GM18511 (cell line): Measurements from ENCODE around the gene EBLN1.

Experiments
- ATAC-seq: cut with Tn5 transposase; IDR thresholded peaks from one replicate; pipeline ENCODE4 v1.9.1; 2021; ENCODE audit warnings: mild to moderate bottlenecking, moderate library complexity; ENCODE audit not compliant: unreplicated experiment

EBLN1 gene

DNA sequence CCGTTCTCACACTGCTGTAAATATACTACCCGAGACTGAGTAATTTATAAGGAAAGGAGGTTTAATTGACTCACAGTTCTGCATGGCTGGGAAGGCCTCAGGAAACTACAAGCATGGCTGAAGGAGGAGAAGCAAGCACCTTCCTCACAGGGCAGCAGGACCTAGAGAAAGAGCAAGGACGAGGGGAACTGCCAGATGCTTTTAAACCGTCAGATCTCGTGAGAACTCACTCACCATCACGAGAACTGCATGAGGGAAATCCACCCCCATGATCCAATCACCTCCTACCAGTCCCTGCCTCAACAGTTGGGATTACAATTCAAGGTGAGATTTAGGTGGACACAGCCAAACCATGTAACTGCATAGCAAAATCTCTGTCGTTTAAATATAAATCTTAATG lies at the start of gene EBLN1:
TSS of gene EBLN1 (minus strand) at position 174 of the 400 bp plus-strand sequence. CDS start 8,032 bp downstream, outside the sequence.
- ATAC-seq = no peak

DNA sequence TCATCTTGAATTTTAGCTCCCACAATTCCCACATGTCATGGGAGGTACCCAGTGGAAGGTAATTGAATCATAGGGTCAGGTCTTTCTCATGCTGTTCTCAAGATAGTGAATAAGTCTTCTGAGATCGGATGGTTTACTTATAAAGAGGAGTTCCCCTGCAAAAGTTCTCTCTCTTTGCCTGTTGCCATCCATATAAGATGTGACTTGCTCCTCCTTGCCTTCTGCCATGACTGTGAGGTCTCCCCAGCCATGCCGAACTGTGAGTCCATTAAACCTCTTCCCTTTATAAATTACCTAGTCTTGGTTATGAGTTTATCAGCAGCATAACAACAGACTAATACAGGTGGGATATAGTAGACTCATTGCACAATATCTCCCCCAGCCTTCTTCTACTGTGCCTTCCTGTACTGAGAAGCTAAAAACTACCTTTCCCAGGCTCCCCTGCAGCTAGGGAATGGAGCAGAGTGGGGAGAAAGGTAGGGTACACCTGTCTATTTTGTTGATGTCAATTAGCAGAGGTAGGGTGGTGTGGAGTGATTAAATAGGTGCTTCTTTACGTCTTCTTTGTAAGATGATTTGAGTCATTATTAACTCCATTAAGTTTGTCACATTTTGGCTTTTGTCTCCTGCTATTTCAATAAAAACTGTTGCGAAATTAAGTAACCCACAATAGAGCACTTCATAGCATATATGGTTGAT lies 48.2 kb upstream of the EBLN1 start:
- ATAC-seq = no peak

DNA sequence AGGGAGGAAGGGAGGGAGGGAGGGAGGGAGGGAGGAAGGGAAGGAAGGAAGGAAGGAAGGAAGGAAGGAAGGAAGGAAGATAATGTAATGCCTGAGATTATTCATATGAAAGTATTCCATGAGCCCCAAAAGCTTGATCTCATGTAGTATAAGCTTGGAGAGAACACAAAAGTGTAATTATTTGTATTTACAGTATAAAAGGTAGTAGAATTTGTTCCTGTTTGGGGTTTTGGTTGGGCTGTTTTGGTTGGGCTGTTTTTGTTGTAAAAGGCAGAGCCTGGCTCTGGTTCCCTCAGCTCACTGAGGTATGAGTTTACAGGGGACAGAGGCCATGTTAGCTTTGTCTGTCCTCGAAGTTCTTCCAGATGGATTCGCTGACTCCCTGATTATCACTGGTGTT lies 45.3 kb upstream of the EBLN1 start:
- ATAC-seq = no peak

DNA sequence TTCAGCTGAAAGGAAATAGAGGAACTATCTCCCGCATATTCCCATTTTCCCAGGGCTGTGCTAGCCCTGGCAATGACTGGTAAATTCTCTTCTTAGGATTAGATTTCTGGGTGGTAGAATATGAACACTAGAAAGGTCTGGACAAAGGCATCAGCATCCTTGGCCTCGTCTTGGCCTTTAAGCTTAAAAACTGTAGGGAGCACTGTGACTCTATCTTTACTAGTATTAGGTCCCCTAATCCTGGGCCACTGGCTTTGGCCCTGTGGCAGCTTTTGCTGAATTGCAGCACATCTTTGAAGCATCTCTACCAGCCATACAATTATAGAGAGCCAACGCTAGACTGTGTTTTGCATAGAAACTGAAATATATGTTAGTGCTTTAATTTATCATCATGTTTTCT lies 41.5 kb upstream of the EBLN1 start:
- ATAC-seq = no peak

DNA sequence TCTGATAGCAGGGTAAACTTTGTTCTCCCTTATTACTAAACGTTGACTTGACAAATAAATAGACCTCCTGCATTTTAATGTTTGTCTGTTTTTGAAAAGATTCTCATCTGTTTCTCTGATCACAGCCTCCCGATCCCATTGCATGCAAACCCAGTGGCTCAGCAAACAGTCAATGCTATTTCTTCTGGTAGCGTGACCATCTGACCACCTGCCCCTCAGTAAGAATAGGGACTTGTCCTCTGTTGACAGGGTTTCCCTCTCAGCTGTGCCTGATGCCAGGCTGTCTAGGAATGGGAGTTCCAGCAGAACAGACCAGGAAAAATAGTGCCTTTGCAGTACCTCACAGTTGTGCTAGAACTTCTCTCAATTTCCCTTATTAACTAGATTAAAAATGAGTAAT lies 40.7 kb upstream of the EBLN1 start:
- no peak for ATAC-seq

DNA sequence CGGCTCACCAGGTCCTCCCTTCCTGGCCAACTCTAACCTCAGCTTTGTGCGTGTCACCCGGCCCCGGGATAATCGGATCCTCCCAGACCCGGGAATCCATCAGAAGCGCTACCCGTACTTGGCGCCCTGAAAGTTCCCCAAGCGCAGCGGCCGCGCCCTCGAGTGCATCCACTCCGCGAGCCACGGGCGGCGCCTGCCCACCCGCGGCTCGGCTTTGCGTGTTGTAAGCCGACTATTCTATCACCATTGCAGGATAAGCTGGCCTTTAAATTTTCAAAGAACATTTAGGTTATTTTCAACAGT lies 35.7 kb upstream of the EBLN1 start:
- ATAC-seq = no peak

DNA sequence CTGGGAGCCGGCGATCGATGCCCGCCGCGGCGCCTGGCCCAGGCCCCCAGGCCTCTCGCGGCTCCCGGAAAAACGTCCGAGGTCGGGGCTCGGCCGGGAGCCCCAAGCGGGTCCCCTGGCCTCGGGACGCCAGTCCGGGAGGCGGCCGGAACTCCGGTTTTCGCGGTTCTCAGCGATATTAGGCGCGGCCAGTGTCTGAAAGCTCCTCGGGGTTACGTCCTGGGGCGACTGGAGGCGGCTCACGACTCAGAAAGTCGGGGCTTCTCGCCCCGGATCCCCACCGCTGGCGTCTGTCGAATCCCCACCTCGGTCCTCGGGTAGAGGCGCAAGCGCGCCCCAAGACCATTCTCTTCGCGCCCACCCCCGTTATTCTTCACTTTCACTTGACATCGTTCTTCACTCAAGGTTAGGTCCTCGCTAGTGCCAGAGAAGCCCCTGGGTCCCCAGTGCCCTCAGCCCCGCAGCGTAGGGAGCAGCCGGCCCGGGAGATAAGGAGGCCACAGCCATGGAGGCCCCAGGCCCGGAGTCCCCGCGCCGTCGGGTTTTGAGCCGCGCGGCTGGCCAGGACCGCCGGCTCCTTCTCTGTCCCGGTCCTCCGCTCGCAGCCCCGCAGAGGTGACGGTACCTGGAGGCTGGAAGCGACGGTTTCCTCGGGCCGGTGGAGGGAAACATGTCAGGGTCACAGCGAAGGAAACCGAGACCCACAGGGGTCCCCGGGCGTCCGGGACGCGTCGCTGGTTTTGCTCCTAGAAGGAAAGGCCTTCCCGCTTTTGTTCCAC lies 35.2 kb upstream of the EBLN1 start:
- ATAC-seq = peak; percentile 22

DNA sequence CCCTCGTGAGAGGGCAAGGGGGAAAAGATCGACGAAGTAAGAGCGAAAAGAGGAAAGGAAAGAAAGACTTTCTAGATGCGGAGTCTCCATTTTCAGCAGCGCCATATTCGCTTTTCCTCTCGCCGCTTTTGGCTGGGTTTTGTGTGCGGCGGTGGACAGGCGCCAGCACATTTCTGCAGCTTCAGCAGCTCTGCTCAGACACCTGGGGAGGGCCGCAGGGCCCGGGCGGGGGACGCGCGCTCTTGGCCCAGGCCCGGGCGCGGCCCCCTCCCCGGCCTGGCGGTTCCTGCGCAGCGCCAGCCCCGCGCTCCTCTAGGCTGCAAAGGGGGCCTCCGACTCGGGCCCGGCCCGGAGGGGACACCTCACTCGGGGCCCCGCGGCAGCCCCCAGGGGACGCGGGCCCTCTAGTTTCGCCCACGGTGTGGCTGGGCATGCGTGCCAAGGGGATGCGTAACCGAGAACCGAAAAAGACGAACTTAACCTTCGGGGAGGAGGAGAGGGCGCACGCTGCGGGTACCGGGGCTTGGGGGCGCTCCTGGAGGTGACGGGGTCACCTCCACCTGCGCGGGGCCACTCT lies 34.5 kb upstream of the EBLN1 start:
- peak; percentile 66 for ATAC-seq

DNA sequence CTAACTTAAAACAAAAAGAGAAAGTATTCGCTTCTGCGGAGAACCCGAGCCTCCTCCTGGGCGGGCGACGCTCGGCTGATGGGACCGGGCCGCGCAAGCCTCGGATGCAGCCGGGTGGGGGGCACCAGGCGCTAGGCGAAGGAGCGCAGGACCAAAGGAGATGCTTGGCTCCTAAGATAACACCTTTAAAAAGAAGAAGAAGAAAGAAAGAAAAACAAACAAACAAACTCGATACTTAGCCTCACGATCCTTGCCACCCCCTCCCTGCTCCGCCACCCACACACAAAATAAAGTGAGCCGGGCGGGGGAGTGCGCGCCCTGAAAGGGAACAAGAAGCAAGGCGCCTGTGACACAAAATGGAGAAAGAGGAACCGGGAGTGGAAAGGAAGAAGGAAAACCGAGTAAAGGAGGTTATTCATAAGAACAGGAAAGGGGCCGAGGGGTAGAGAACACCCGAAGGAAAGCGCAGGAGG lies 34.0 kb upstream of the EBLN1 start:
- peak; percentile 60 for ATAC-seq

DNA sequence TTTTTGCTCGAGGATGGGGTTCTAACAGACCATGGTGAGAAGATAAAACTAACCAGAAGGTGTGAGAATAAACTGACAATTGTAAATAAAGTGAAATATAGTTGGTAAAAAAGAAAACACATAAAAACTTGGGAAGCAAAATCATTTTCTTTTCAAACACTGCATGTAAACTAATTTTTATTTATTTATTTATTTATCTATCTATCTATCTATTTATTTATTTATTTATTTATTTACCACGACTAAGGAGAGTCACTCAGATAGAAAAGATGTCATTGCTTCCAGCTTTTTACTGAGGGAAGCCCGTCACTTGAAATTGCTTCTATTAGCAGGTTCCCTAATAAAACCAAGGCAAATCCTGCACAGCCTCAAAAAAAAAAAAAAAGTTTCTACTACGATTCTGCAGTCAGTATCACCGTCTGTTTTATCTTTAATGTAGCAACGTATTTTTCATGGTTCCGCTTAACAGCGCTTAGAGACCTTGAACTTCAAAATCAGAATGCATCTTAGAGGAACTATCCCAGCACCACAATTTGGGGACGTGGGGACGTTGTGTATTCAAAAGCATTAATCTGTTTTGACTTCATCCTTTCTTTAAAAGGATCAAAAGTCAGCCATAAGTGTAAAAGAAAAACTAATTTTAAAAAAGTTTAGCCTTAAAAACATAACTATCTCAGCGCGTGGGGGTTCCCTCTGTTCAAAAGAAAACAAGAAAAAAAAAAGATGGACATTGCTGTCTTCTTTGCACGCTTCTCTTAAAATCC lies 33.3 kb upstream of the EBLN1 start:
- no peak for ATAC-seq

DNA sequence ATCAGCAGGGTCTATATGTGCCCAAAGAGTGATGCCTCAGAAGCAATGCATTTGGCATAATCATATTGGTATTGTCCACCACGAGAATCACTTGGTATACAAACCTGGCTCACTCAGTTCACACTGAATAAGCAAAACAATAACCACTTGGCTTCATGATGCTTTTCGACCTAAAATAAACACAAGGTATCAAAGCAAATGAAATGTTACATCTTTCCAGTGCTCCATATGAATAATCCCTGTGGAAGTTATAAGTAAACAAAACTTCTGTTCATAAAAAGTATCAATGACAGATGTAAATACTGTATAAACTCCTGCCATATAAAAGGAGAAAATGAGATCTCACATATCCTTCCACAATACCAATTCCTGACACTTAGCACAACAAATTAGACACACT lies 29.8 kb upstream of the EBLN1 start:
- no peak for ATAC-seq

DNA sequence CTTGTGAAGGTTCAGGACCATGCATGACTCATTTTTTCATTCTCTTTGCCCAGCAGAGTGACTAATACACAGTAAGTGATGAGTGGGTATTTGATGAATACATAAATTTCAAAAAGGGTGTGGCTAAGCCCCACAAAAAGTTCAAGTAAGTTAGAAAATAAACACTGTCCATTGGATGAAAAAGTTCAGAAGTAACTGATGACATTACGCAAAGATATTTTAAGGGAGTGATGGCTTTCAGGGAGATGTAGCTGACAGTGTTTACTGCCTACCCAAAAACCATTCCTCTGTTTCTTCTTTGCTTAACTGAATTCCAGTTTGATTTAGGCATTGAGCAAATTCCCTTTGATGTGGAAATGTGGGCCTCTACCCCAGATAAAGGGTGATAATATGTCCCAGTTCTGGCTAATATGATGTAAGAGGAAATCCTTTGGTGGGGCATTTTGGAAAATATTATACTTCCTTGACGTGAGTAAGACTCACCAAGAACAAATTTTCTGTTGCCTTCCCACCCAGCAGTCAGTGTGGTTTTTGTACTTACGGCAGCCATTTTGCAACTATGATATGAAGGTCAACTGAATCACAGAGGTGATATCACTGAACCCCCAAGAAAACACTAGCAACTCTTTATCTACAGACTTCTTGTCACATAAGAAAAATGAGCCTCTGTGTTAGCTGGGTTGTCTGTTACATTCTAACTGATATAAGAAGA lies 29.0 kb upstream of the EBLN1 start:
- ATAC-seq = no peak

DNA sequence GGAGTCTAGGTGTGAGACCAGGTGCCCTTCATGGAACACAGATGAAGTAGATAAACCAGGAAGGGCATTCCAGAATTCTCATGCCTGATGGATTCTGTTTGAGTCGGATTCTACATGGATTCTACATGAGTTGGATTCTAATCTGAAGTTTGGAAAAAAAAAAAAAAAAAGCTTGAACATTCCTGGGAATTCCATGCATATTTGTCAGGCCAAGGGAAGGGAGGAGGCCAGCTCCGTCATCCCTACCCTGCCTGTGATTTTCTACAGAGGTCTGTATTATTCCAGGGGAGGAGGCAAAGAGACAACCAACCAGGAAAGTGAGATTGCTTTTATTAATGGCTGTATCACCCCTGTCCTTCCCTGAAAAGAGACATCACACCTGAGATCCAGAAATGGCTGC lies 27.8 kb upstream of the EBLN1 start:
- no peak for ATAC-seq

DNA sequence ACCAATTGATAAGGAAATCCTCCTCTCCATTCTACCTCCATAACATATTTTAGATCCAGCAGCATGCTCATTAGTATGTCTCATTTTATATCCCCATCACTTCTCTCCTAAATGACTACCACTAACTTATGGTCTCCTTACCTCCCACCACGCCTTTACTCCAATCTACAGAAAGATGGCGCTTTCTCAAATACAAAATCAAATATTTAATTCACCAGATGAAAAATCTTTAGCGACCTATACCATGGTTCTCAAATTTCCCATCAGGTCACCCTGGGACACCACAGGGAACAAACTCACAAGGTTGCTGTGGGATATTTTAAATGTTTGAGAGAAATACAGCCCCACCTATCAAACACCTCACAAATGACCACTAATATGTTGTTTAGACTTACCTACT lies 27.0 kb upstream of the EBLN1 start:
- no peak for ATAC-seq

DNA sequence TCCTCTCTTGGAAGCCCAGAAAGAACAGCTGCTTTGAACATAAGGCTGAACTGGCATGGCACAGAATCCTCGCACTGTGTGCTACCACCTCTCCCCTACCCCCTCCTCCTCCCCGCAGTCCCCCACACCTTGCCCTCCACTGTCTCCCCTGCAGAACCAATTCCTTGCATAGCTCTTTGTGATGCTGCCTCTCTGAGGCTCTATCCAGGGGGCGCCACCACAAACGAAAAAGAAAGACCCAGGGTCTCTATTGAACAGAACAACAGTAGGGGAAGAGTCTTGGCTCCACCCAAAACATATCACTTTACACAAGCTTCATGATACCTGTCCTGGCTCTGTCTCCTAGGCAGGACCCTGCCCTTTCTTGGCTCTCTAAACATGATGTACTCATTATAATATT lies 26.2 kb upstream of the EBLN1 start:
- ATAC-seq = no peak

DNA sequence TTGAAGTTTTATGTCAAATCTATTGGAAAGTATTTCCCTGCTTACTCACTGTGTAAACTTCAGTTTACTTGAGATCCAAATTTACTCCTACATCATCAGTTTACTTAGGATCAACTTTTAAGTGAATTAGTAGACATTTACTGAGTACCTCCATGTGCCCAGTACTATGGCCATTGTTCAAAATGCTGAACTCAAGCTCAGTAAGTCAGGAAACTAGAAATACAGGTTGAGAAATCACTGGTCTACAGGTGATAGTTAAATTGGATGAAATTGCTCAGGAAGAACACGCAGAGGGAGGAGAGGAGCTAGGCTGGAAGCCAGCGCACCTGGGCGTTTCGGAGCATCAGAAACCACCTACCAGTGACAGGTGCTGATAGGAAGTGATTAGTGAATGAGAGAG lies 25.5 kb upstream of the EBLN1 start:
- ATAC-seq = no peak

DNA sequence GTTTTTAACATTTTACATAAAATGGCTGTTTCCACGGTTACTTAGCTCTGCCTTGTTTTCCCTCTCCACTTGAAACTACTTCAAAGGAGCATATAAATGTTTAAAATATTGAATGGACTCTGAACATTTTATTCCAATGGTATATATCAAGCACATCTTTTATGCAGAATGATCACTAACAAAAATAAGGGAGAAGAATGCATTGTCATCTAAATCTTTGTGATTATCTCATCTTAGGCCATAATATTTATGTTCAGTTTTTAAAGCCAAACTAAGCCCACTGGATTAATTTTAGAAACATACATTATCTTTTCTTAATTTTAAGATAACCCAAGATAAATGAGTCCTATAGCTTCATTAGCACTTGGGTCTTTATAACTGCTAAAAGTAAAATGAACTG lies 13.4 kb upstream of the EBLN1 start:
- no peak for ATAC-seq

DNA sequence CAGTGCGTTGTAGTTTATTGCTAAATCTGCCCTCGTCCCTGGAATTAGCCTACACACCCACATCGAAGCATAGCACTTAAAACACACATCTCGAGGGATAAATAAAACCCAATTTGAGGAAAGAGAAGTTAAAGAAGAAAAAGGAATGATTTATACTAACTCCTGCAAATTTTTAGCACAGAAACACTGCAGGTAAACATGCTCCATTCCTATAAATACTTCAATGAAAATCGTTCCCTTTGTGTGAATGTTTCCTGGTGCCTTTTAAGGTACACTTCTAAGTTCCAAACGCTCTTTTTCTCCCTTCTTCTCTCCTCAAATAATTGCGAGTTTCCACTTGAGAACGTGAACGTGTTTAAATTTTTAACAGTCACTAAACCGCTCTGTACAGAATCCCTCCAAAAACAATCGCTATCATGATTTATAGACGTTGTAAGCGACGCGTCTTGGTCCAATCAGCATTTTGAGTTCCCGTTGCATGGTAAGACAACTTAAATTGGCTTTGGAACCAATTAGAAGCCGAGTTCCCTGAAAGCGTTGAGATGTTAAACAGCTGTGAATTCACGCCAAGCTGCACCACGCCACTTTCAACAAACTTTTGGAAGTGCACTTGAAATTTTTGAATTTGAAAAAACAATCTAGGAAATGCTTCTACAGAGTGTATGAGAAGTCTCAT lies 12.5 kb upstream of the EBLN1 start:
- no peak for ATAC-seq

DNA sequence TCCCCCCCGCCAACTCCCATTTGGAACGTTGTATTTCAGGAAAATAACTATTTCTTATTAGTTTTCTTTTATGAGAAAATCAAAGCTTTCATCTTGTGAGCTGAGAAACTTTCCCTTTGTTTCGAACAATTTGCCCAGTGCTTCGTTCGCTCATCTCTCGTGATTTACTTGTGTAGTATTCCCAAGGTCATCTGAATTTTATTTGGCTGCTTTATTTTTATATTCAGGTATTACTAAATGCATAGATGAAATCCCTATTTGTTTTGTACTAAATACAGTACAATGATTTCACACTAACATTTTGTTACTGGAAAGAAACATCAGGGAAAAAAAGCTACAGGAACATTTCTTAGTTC lies 12.0 kb upstream of the EBLN1 start:
- no peak for ATAC-seq
